ENCODE results near the gene CCDC200. TPM values are rescaled to one million over a fixed set of nuclear protein-coding genes. Genes with fewer than 3 reads are reported as not detected.

CCDC200 gene
- total and polyA plus RNA-seq, 2 of the 13 experiments (the other 11 are each of a cell fraction or from before 2014, with no cell fraction given) = not detected

- TF ChIP-seq, protein P1, sequence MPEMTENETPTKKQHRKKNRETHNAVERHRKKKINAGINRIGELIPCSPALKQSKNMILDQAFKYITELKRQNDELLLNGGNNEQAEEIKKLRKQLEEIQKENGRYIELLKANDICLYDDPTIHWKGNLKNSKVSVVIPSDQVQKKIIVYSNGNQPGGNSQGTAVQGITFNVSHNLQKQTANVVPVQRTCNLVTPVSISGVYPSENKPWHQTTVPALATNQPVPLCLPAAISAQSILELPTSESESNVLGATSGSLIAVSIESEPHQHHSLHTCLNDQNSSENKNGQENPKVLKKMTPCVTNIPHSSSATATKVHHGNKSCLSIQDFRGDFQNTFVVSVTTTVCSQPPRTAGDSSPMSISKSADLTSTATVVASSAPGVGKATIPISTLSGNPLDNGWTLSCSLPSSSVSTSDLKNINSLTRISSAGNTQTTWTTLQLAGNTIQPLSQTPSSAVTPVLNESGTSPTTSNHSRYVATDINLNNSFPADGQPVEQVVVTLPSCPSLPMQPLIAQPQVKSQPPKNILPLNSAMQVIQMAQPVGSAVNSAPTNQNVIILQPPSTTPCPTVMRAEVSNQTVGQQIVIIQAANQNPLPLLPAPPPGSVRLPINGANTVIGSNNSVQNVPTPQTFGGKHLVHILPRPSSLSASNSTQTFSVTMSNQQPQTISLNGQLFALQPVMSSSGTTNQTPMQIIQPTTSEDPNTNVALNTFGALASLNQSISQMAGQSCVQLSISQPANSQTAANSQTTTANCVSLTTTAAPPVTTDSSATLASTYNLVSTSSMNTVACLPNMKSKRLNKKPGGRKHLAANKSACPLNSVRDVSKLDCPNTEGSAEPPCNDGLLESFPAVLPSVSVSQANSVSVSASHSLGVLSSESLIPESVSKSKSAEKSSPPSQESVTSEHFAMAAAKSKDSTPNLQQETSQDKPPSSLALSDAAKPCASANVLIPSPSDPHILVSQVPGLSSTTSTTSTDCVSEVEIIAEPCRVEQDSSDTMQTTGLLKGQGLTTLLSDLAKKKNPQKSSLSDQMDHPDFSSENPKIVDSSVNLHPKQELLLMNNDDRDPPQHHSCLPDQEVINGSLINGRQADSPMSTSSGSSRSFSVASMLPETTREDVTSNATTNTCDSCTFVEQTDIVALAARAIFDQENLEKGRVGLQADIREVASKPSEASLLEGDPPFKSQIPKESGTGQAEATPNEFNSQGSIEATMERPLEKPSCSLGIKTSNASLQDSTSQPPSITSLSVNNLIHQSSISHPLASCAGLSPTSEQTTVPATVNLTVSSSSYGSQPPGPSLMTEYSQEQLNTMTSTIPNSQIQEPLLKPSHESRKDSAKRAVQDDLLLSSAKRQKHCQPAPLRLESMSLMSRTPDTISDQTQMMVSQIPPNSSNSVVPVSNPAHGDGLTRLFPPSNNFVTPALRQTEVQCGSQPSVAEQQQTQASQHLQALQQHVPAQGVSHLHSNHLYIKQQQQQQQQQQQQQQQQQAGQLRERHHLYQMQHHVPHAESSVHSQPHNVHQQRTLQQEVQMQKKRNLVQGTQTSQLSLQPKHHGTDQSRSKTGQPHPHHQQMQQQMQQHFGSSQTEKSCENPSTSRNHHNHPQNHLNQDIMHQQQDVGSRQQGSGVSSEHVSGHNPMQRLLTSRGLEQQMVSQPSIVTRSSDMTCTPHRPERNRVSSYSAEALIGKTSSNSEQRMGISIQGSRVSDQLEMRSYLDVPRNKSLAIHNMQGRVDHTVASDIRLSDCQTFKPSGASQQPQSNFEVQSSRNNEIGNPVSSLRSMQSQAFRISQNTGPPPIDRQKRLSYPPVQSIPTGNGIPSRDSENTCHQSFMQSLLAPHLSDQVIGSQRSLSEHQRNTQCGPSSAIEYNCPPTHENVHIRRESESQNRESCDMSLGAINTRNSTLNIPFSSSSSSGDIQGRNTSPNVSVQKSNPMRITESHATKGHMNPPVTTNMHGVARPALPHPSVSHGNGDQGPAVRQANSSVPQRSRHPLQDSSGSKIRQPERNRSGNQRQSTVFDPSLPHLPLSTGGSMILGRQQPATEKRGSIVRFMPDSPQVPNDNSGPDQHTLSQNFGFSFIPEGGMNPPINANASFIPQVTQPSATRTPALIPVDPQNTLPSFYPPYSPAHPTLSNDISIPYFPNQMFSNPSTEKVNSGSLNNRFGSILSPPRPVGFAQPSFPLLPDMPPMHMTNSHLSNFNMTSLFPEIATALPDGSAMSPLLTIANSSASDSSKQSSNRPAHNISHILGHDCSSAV (CRISPR knock-in tag; IDR thresholded peaks at IDR 0.05; ENCODE audit: borderline replicate concordance) = no peak
- TF ChIP-seq ATRX (CRISPR knock-in tag; IDR thresholded peaks at IDR 0.05; ENCODE audit: borderline replicate concordance) (no peak), REPIN1 (CRISPR knock-in tag; IDR thresholded peaks at IDR 0.05; ENCODE audit: borderline replicate concordance, low read depth) (peak; percentile 33; the same call in 1 of the 2 replicates), IKZF1 (IDR thresholded peaks at IDR 0.05) (no peak), KLF11 (CRISPR knock-in tag; IDR thresholded peaks at IDR 0.05) (0 out of 2 replicates have a peak, but pooled peaks have one; percentile 50), EEA1 (CRISPR knock-in tag; IDR thresholded peaks at IDR 0.05; ENCODE audit: borderline replicate concordance) (no peak), ZNF30 (CRISPR knock-in tag; IDR thresholded peaks at IDR 0.05) (no peak), CREB1 (IDR thresholded peaks at IDR 0.05) (no peak), CREB1 (CRISPR knock-in tag; IDR thresholded peaks at IDR 0.05) (peak; percentile 75; the same call in 1 of the 2 replicates), MAFK (conservative IDR thresholded peaks at IDR 0.05 in 1 of 2, IDR thresholded peaks at IDR 0.05 in 1 of 2; ENCODE audit: low read length in 2 of 2) (peak; percentile 30 to 37; a peak in 2 of 4 replicates), ZNF577 (CRISPR knock-in tag; IDR thresholded peaks at IDR 0.05; ENCODE audit: borderline replicate concordance, low read depth) (no peak), ZNF710 (CRISPR knock-in tag; IDR thresholded peaks at IDR 0.05; ENCODE audit: borderline replicate concordance) (0 out of 2 replicates have a peak, but pooled peaks have one; percentile 36), ZNF383 (CRISPR knock-in tag; IDR thresholded peaks at IDR 0.05; ENCODE audit: borderline replicate concordance) (no peak), HBP1 (CRISPR knock-in tag; IDR thresholded peaks at IDR 0.05; ENCODE audit: low read depth) (no peak), ZNF652 (CRISPR knock-in tag; IDR thresholded peaks at IDR 0.05; ENCODE audit: borderline replicate concordance, low read depth) (no peak; the same call in 1 of the 2 replicates), ZNF124 (CRISPR knock-in tag; IDR thresholded peaks at IDR 0.05) (0 out of 2 replicates have a peak, but pooled peaks have one; percentile 17), IRX3 (CRISPR knock-in tag; IDR thresholded peaks at IDR 0.05; ENCODE audit: borderline replicate concordance, low read depth) (no peak), ZNF441 (CRISPR knock-in tag; IDR thresholded peaks at IDR 0.05; ENCODE audit: borderline replicate concordance) (no peak)
- TF ChIP-seq, protein P2, sequence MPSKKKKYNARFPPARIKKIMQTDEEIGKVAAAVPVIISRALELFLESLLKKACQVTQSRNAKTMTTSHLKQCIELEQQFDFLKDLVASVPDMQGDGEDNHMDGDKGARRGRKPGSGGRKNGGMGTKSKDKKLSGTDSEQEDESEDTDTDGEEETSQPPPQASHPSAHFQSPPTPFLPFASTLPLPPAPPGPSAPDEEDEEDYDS (CRISPR knock-in tag; IDR thresholded peaks at IDR 0.05) = peak; percentile 42; the same call in 1 of the 2 replicates
Observed at GRCh38 chr17:43176119-43176570, 52.3 kb downstream of the CCDC200 start (continued).

Measured in HepG2 (cell line).